Heart right ventricle (tissue), 16 donors: ENCODE results near the gene TULP4. TPM values are rescaled to one million over a fixed set of nuclear protein-coding genes. Genes with fewer than 3 reads are reported as not detected.

Experiments used
- ATAC-seq, 8 donors: fragments of 200-7000 bp; cut with Tn5 transposase; one replicate each; pipeline ENCODE4 v1.9.1; 2020; ENCODE audit warnings: mild to moderate bottlenecking in 8 of 8, moderate library complexity in 8 of 8, moderate number of reproducible peaks in 1 of 8
- DNase-seq, 2 donors: peaks; one replicate each; pipeline ENCODE4 v3.0.0-alpha.2; 2020
- H3K27ac ChIP-seq, 10 donors: fragments of 200-600 bp; sonication (generic) in 2 of 10; one replicate each; pipeline versions ENCODE4 v1.5.0 to v1.8.0; 2020 to 2022; ENCODE audit warnings: mild to moderate bottlenecking in 3 of 10
- H3K27me3 ChIP-seq, 7 donors: fragments of 200-600 bp; one replicate each; pipeline ENCODE4 v1.8.0; 2021 to 2022; ENCODE audit warnings: mild to moderate bottlenecking in 2 of 7
- H3K36me3 ChIP-seq, 9 donors: fragments of 200-600 bp; sonication (generic) in 1 of 9; one replicate each; pipeline versions ENCODE4 v1.5.0 to v1.8.0; 2020 to 2022; ENCODE audit warnings: mild to moderate bottlenecking in 2 of 9
- H3K4me1 ChIP-seq, 9 donors: fragments of 200-600 bp; sonication (generic) in 1 of 9; one replicate each; pipeline versions ENCODE4 v1.5.0 to v1.8.0; 2020 to 2022; ENCODE audit warnings: mild to moderate bottlenecking in 4 of 9
- H3K4me3 ChIP-seq, 10 donors: fragments of 200-600 bp; sonication (generic) in 2 of 10; one replicate each; pipeline versions ENCODE4 v1.5.0 to v1.8.0; 2020 to 2022; ENCODE audit warnings: mild to moderate bottlenecking in 7 of 10, moderate library complexity in 2 of 10
- H3K9me3 ChIP-seq, 11 donors: fragments of 200-600 bp in 10 of 11; sonication (generic) in 2 of 11; one replicate each; pipeline versions ENCODE4 v1.5.0 to v1.8.0; 2013 to 2022; ENCODE audit warnings: mild to moderate bottlenecking in 2 of 11, control low read depth in 1 of 11, moderate library complexity in 1 of 11
- WGBS, 2 donors: extraction: QIAGEN DNeasy Blood & Tissue Kit; methylation state at CpG; one replicate each; pipeline ENCODE4 v1.1.7; 2013; ENCODE audit warnings: inconsistent platforms in 1 of 2; 5-methylcytosine and 5-hydroxymethylcytosine counted together
- intact Hi-C, 10 donors: fragments of 100-400 bp; cut with DNase I; formaldehyde crosslinking; loops; one replicate each; pipeline versions ENCODE4 v1.11.1 to v1.14.2; 2022
- polyA plus RNA-seq, 2 donors: library from polyadenylated mRNA; stranded (reverse); fragments of 200-250 nt; gene quantifications; one replicate each; pipeline ENCODE4 v1.2.3, GENCODE V29; 2013
- total RNA-seq, 10 donors: library from RNA; stranded (reverse); fragmentation: NEBNext Ultra II Directional in 3 of 10; extraction: Animal tissue kit (Norgen Biotek cat#: 25700) in 3 of 10; gene quantifications; one replicate each; pipeline versions ENCODE4 v1.2.1 to v1.2.4, GENCODE V29; 2021 to 2023
- TF ChIP-seq, protein P1 (sequence below), 9 donors: fragments of 200-600 bp; sonication (generic) in 2 of 9; IDR thresholded peaks; one replicate each; pipeline versions ENCODE4 v1.5.0 to v1.8.0; 2021 to 2022; ENCODE audit warnings: antibody characterized with exemption in 9 of 9, mild to moderate bottlenecking in 5 of 9, moderate library complexity in 1 of 9
- donor health status: Arrhythmogenic right ventricular cardiomyopathy.
- donor health status: ischemic (EF 13 %, LVEDD 7.1; RV severe dilation, severe dysfunction).
- donor health status: healthy with polysubstance abuse.
- donor health status: DM: no; HTN: yes; CAD: no.
- donor health status: DM: no; HTN: no; CAD: no.
- donor health status: ischemic (EF 25% LVEDD 6.9; RV normal size, moderate dysfunction).
- donor health status: ischemic (EF 25% LVEDD 5.7; RV mildly dilated, moderate dysfunction).
- donor health status: healthy.
- donor health status: DM: yes; HTN: yes; CAD: no.
- donor health status: Ischemic cardiomyopathy.
- donor health status: ischemic (EF 35%, LVEDD 5.7; RV mildly dilated, moderate dysfunction).
- donor health status: nonischemic (EF 11% LVEDD 7.7; RV severe dilation, severe dysfunction).
- donor health status: DM: yes; HTN: yes; CAD: no.
- donor health status: PGD.
- donor health status: ischemic (EF 29% LVEDD 5.4; RV normal size, mild dysfunction).
- donor health status: nonischemic (EF 23%, LVEDD 6.1; RV moderate dilation, normal function).

The TULP4 gene
- total and polyA plus RNA-seq, 12 donors: 2.1 to 127 (median 99.2) TPM

DNA sequence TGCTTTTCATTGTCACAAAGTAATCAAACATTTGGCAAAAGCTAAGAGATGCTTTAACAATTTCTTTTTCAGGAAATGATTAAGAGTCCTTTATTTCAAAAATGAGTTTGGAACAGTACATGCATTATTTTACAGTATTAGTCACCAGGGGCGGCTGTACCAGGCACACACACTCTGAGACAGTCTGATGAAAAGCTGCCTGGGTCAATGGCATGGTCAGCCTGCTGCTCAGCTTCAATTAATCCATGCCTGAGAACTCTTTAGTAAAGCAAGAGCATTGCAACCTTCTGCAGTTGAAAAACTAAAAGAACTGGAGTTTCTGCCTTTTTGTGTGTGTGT lies 105.5 kb downstream of the TULP4 start:
- intact Hi-C loops: loop anchor here in 1 of 10 donors (10.0 kb wide), 1 partner anchor 183 kb away; no protein-coding TSS in a partner anchor
- 82 to 94% methylated on average over 1 of the region's 1 CpG for WGBS, 2 donors
- DNase-seq (no peak), ATAC-seq (no peak)
- no peaks in the 10 kb centered on the region for H3K27me3 ChIP-seq
- H3K27ac ChIP-seq: no peak overlapping the region
- peaks cover 0 to 14% (median 0%) of the 10 kb centered on the region in 11 donors for H3K9me3 ChIP-seq
- H3K36me3 ChIP-seq: peaks cover 0 to 25% (median 0%) of the 10 kb centered on the region in 9 donors
- H3K4me1 ChIP-seq: peaks cover 0 to 12% (median 0%) of the 10 kb centered on the region in 9 donors
- TF ChIP-seq, protein P1, sequence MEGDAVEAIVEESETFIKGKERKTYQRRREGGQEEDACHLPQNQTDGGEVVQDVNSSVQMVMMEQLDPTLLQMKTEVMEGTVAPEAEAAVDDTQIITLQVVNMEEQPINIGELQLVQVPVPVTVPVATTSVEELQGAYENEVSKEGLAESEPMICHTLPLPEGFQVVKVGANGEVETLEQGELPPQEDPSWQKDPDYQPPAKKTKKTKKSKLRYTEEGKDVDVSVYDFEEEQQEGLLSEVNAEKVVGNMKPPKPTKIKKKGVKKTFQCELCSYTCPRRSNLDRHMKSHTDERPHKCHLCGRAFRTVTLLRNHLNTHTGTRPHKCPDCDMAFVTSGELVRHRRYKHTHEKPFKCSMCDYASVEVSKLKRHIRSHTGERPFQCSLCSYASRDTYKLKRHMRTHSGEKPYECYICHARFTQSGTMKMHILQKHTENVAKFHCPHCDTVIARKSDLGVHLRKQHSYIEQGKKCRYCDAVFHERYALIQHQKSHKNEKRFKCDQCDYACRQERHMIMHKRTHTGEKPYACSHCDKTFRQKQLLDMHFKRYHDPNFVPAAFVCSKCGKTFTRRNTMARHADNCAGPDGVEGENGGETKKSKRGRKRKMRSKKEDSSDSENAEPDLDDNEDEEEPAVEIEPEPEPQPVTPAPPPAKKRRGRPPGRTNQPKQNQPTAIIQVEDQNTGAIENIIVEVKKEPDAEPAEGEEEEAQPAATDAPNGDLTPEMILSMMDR (IDR thresholded peaks at IDR 0.05): no peak
- H3K4me3 ChIP-seq: no peak overlapping the region

DNA sequence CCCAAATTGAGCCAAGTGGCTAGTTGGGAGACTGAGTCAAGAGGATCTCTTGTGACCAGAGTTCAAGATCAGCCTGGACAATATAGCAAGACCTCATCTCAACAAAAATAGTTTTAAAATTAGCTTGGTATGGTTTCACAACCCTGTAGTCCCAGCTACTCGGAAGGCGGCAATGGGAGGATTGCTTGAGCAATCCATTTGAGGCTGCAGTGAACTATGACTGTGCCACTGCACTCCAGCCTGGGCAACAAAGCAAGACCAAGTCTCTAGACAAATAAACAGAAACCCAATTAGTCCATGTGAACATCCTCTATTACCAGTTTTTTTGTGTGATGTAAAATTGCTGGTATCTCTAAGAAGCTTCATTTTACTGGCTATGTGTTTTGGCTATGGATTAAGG lies 106.2 kb downstream of the TULP4 start:
- DNase-seq (no peak), ATAC-seq (no peak)
- intact Hi-C loops: loop anchor here in 1 of 10 donors (10.0 kb wide), 1 partner anchor 184 kb away; no protein-coding TSS in a partner anchor
- 97 to 98% methylated on average over 2 of the region's 2 CpGs for WGBS, 2 donors
- Histone ChIP-seq H3K36me3 (peaks cover 0 to 20% (median 0%) of the 10 kb centered on the region in 9 donors), H3K4me1 (peaks cover 0 to 12% (median 0%) of the 10 kb centered on the region in 9 donors), H3K9me3 (peaks cover 0 to 14% (median 0%) of the 10 kb centered on the region in 11 donors), H3K27me3 (no peaks in the 10 kb centered on the region), H3K4me3 (no peak overlapping the region), H3K27ac (no peak overlapping the region)
- TF ChIP-seq, protein P1 (IDR thresholded peaks at IDR 0.05): no peak

DNA sequence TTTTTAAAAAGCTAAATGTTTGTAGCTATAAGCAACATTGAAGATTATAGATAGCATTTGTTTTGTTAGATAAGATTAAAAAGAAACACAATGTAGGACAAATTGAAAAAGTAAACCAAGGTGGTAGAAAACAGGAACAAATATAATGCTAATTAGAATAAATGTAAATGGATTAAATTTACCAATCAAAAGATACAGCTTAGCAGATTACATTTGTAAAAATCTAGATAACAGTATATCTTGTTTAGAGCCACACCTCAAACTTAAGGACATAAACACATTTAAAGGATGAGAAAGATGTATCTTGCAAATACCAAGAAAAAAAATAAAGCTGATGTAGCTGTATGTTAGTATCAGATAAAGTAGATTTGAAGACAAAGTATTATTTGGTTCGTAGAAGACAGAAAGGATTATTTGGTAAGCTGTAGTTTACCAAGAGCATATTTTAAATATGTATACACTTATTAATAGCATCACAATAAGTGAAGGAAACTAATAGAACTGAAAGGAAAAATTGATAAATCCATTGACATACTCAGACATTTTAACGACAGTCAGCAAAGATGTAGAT lies 107.2 kb downstream of the TULP4 start:
- peaks cover 0 to 12% (median 0%) of the 10 kb centered on the region in 9 donors for H3K36me3 ChIP-seq
- no peak overlapping the region for H3K27ac ChIP-seq
- H3K9me3 ChIP-seq: peaks cover 0 to 14% (median 0%) of the 10 kb centered on the region in 11 donors
- no peaks in the 10 kb centered on the region for H3K27me3 ChIP-seq
- TF ChIP-seq, protein P1 (IDR thresholded peaks at IDR 0.05): no peak
- no peak for ATAC-seq
- intact Hi-C loops: loop anchor here in 1 of 10 donors (10.0 kb wide), 1 partner anchor 185 kb away; no protein-coding TSS in a partner anchor
- WGBS, 2 donors: 98 to 99% methylated on average over 2 of the region's 2 CpGs
- no peak for DNase-seq
- H3K4me1 ChIP-seq: peaks cover 0 to 6% (median 0%) of the 10 kb centered on the region in 9 donors
- no peak overlapping the region for H3K4me3 ChIP-seq

DNA sequence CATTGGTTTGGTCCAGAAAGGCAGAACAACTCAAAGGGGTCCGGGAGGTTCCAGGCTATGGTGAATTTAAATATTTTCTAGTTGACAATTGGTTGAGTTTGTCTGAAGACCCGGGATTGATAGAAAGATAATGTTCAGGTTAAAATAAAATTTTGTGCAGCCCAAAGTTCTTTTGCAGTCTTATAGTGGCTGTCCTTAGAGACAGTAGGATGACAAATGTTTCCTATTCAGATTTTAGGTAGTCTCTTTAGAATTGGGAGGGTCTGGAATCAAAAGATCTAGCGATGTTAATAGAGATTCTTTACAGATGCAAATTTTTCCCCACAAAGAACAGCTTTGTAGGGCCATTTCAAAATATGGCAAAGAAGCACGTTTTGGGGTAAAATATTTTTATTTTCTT lies 109.1 kb downstream of the TULP4 start:
- Histone ChIP-seq H3K36me3 (peaks cover 0 to 7% (median 0%) of the 10 kb centered on the region in 9 donors), H3K27ac (no peak overlapping the region), H3K9me3 (peaks cover 0 to 17% (median 0%) of the 10 kb centered on the region in 11 donors), H3K27me3 (no peaks in the 10 kb centered on the region), H3K4me1 (no peaks in the 10 kb centered on the region), H3K4me3 (no peak overlapping the region)
- TF ChIP-seq, protein P1 (IDR thresholded peaks at IDR 0.05): no peak
- 91% methylated on average over 4 of the region's 4 CpGs for WGBS, 2 donors
- DNase-seq (no peak), ATAC-seq (no peak)
- intact Hi-C loops: no loop called here
